ENCODE data around the gene HIC2. TPM values are rescaled to one million over a fixed set of nuclear protein-coding genes. Genes with fewer than 3 reads are reported as not detected.
"Not testable (repeated sequence)": the region's sequence is repeated elsewhere in the genome, so short reads cannot be mapped to it uniquely, and the experiment has no call there.

Gene HIC2
- 0.50 and 0.54 TPM in 2 replicates for polyA plus RNA-seq (2011; rRNA removed)
- polyA minus RNA-seq (2011; rRNA and poly(A)+ RNA removed), result 0.72 and 1.2 TPM in 2 replicates

DNA sequence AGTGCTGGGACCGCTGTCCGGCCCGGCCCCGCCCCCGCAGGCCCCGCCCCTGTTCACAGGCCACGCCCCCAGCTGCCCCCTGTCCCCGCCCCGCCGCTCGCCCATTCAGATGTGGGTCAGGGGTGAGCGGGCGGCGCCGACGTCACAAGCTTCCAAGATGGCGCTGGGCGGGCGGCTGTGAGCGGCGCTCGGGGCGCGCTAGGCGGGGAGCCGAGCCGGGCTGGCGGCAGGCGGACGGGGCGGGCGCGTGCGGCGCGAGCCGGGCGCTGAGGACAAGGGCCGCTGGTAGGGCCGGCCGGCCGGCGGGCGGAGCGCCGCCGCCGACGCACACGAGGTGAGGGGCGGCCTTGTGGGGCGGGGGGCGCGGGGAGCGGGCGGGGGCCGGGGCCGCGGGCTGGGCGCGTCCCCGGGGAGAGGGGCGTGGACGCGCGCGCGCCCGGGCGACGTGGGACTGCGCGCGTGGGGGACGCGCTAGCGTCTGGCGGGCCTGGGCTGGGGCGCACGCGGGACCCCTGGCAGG lies at the start of gene HIC2:
Gene HIC2, plus strand, starts transcription at position 145 of the 520 bp plus-strand sequence. CDS start 25,461 bp downstream, outside the sequence.
- POLR2A ChIA-PET; CTCF ChIA-PET; H3K27me3 ChIP-seq (ENCODE audit: control insufficient read depth, insufficient read depth, low read length); DNase-seq (ENCODE audit: low read depth); H3K36me3 ChIP-seq (ENCODE audit: control insufficient read depth, insufficient read depth, low read length): not testable (repeated sequence)
- peak within 1 kb of the TSS; percentile 45 for H3K4me3 ChIP-seq (ENCODE audit: low read depth, low read length)

DNA sequence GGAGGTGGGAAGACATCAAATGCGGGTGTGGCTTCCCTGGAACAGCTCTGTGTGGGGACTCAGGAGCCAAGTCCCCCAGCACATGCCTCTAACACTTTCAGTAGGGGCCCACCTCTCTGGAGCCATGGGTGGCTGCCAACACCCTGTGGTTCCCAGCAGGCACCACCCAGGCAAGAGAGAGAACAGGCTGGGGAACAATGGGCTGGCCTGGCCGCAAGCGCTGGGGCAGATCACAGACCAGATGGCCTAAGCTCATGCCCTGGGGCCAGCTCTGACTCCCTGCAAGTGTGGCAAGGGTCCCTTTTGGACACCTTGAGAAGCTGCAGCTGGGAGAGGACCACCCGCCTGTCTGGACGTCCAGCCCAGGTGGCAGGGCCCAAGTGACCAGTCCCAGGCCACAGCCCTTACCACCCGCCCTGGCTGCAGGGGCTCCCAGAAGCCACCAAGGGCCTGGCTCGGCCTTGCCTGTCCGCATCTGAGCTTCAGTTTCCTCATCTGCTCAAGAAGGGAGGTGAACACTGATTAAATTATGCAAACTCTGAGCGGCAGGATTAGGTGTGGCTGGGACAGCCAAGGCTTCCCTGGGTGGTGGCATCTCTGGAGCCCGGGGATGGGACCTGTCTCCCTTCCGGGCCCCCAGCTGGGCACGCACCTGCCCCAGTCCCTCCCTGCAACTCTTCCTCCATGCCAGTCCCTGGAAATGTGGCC lies 48.4 kb upstream of the HIC2 start:
- H3K36me3 ChIP-seq (ENCODE audit: control insufficient read depth, insufficient read depth, low read length); POLR2A ChIA-PET; H3K4me3 ChIP-seq (ENCODE audit: low read depth, low read length); CTCF ChIA-PET; DNase-seq (ENCODE audit: low read depth); H3K27me3 ChIP-seq (ENCODE audit: control insufficient read depth, insufficient read depth, low read length): not testable (repeated sequence)

DNA sequence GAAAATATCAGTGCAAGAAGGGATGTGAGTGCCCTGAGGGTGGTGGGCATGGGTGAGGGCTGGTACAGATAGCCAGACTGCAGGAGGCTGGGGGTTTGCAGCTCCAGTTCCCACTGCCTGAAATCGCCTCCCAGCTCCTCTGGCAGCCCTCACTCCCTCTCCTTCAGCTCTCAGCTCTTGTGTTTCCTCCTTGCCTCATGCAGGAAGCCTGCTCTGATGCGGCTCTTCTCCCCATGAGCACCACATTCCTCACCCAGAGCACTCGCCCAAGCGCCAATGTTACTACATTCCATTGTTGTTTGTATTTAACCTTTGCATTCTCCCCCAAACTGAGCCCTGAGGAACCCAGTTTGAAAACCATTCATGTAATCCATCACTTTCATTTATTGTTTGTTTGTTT lies 41.3 kb upstream of the HIC2 start:
- H3K4me3 ChIP-seq (ENCODE audit: low read depth, low read length); POLR2A ChIA-PET: not testable (repeated sequence)

DNA sequence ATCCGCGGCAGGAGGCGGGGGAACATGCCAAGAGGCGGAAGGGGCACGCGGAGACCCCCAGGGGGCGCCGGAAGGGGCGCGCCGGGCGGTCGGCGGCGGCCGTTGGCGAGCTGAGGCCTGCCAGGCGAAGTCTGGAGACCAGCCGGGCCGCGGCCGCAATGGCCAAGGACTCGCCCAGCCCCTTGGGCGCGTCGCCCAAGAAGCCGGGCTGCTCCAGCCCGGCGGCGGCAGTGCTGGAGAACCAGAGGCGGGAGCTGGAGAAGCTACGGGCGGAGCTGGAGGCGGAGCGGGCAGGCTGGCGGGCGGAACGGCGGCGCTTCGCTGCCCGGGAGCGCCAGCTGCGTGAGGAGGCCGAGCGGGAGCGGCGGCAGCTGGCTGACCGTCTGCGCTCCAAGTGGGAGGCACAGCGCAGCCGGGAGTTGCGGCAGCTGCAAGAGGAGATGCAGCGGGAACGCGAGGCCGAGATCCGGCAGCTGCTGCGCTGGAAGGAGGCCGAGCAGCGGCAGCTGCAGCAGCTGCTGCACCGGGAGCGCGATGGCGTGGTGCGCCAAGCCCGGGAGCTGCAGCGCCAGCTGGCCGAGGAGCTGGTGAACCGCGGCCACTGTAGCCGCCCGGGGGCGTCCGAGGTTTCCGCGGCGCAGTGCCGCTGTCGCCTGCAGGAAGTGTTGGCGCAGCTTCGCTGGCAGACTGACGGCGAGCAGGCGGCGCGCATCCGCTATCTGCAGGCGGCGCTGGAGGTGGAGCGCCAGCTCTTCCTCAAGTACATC lies 33.3 kb upstream of the HIC2 start, which contains the start of gene RIMBP3B:
Gene RIMBP3B, plus strand, starts transcription at position 51 of the 767 bp plus-strand sequence. Its CDS starts 108 bp downstream, at position 159.
- H3K27me3 ChIP-seq (ENCODE audit: control insufficient read depth, insufficient read depth, low read length); H3K4me3 ChIP-seq (ENCODE audit: low read depth, low read length); CTCF ChIA-PET; POLR2A ChIA-PET; H3K36me3 ChIP-seq (ENCODE audit: control insufficient read depth, insufficient read depth, low read length); DNase-seq (ENCODE audit: low read depth): not testable (repeated sequence)

More for the DNA sequence above, 41.3 kb upstream of the HIC2 start:
- CTCF ChIA-PET; H3K36me3 ChIP-seq (ENCODE audit: control insufficient read depth, insufficient read depth, low read length); H3K27me3 ChIP-seq (ENCODE audit: control insufficient read depth, insufficient read depth, low read length); DNase-seq (ENCODE audit: low read depth): not testable (repeated sequence)

GRCh38 chr22:21384468-21385357 lies 32.5 kb upstream of the HIC2 start:
- CTCF ChIA-PET; H3K36me3 ChIP-seq (ENCODE audit: control insufficient read depth, insufficient read depth, low read length); DNase-seq (ENCODE audit: low read depth); H3K27me3 ChIP-seq (ENCODE audit: control insufficient read depth, insufficient read depth, low read length); H3K4me3 ChIP-seq (ENCODE audit: low read depth, low read length); POLR2A ChIA-PET: not testable (repeated sequence)

- POLR2A ChIA-PET; DNase-seq (ENCODE audit: low read depth); CTCF ChIA-PET: not testable (repeated sequence)
Observed at GRCh38 chr22:21389480-21389879, 27.7 kb upstream of the HIC2 start.

DNA sequence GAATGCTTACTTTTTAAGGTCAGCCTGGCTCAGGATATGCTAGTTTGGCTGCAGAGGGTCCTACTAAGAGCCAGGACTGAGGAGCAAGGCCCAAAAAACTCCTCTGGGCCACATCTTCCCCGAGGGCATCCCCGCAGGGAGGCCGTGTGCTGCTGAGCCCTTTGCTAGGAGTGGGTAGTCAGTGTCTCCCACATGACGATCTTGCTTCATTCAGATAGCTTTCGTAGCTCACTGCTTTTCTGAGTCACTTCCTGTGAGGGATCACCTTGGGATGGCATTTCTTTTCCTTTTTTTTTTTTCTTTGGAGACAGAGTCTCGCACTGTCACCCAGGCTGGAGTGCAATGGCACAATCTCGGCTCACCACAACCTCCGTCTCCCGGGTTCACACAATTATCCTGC lies 27.2 kb upstream of the HIC2 start:
- CTCF ChIA-PET; POLR2A ChIA-PET; H3K4me3 ChIP-seq (ENCODE audit: low read depth, low read length); H3K27me3 ChIP-seq (ENCODE audit: control insufficient read depth, insufficient read depth, low read length); H3K36me3 ChIP-seq (ENCODE audit: control insufficient read depth, insufficient read depth, low read length); DNase-seq (ENCODE audit: low read depth): not testable (repeated sequence)

More at GRCh38 chr22:21389480-21389879, 27.7 kb upstream of the HIC2 start:
- H3K4me3 ChIP-seq (ENCODE audit: low read depth, low read length); H3K27me3 ChIP-seq (ENCODE audit: control insufficient read depth, insufficient read depth, low read length); H3K36me3 ChIP-seq (ENCODE audit: control insufficient read depth, insufficient read depth, low read length): not testable (repeated sequence)

GRCh38 chr22:21394613-21395012 lies 22.6 kb upstream of the HIC2 start:
- POLR2A ChIA-PET; CTCF ChIA-PET; H3K4me3 ChIP-seq (ENCODE audit: low read depth, low read length); H3K27me3 ChIP-seq (ENCODE audit: control insufficient read depth, insufficient read depth, low read length); DNase-seq (ENCODE audit: low read depth); H3K36me3 ChIP-seq (ENCODE audit: control insufficient read depth, insufficient read depth, low read length): not testable (repeated sequence)

DNA sequence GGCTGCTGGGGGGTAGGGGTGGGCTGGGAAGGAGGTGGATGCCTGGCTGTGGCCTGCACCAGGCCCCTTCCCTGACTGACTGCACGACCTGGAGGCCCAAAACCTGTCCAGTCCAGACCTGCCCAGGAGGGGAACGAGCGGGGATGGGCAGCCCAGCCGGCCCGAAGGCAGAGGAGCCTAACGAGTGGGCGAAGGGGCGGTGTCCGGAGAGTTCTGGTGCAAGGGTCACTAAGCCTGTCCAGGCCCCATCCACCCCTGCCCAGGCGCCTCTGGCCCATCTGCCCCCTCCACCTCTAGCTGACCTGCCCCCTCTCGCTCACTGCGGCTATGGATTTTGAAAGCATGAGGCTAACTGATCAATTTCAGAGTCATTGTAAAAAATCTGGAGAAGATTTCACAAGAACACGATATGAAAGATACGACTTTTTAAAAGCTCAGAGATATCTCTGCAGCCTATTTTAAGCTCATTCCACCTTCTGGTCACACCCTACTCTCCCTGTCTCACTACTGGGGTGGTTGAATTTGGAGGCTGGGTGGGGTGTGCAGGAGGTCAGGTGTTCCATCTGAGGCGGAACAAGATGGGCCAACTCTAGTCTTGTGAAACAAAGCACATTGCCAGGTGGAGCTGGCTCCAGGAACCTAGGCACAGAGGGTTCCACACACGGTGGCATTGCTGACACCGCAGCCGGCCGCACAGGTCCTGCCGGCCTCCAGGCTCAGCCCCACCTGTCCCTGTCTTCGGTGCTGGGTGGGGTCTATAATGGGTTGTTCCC lies 15.8 kb upstream of the HIC2 start:
- POLR2A ChIA-PET, result not testable (repeated sequence)

GRCh38 chr22:21402763-21403314 lies 14.3 kb upstream of the HIC2 start:
- DNase-seq (ENCODE audit: low read depth); H3K36me3 ChIP-seq (ENCODE audit: control insufficient read depth, insufficient read depth, low read length); H3K4me3 ChIP-seq (ENCODE audit: low read depth, low read length); POLR2A ChIA-PET; H3K27me3 ChIP-seq (ENCODE audit: control insufficient read depth, insufficient read depth, low read length); CTCF ChIA-PET: not testable (repeated sequence)

More for the DNA sequence above, 15.8 kb upstream of the HIC2 start:
- DNase-seq (ENCODE audit: low read depth); CTCF ChIA-PET; H3K4me3 ChIP-seq (ENCODE audit: low read depth, low read length); H3K27me3 ChIP-seq (ENCODE audit: control insufficient read depth, insufficient read depth, low read length); H3K36me3 ChIP-seq (ENCODE audit: control insufficient read depth, insufficient read depth, low read length): not testable (repeated sequence)

- H3K36me3 ChIP-seq (ENCODE audit: control insufficient read depth, insufficient read depth, low read length); DNase-seq (ENCODE audit: low read depth); H3K27me3 ChIP-seq (ENCODE audit: control insufficient read depth, insufficient read depth, low read length); CTCF ChIA-PET; POLR2A ChIA-PET; H3K4me3 ChIP-seq (ENCODE audit: low read depth, low read length): not testable (repeated sequence)
Observed at GRCh38 chr22:21407139-21407538, 10.0 kb upstream of the HIC2 start.
